Neuronal stem cell (in vitro differentiated cells): ENCODE measurements around the gene WNT10A.

ENCODE experiments used
- DNase-seq: peaks from one replicate; pipeline ENCODE4 v3.0.0-alpha.2; 2013; ENCODE audit warnings: low spot score
- H2AFZ ChIP-seq: one replicate; pipeline ENCODE4 v1.6.1; 2013; ENCODE audit warnings: mild to moderate bottlenecking, low read length, inconsistent platforms
- H2AK5ac ChIP-seq: 2 replicates; pipeline ENCODE4 v1.6.1; 2013; ENCODE audit warnings: low read depth, mild to moderate bottlenecking, inconsistent platforms, low read length, moderate library complexity, mixed read lengths
- H2BK120ac ChIP-seq: 2 replicates; pipeline ENCODE4 v1.6.1; 2013; ENCODE audit warnings: low read depth, mild to moderate bottlenecking, inconsistent platforms, low read length, moderate library complexity, mixed read lengths
- H2BK12ac ChIP-seq: one replicate; pipeline ENCODE4 v1.6.1; 2013; ENCODE audit warnings: low read length, inconsistent platforms
- H2BK15ac ChIP-seq: 2 replicates; pipeline ENCODE4 v1.6.1; 2013; ENCODE audit warnings: mild to moderate bottlenecking, low read length, inconsistent platforms, mixed read lengths
- H2BK5ac ChIP-seq: one replicate; pipeline ENCODE4 v1.6.1; 2013; ENCODE audit warnings: inconsistent platforms, mild to moderate bottlenecking, low read length, moderate library complexity
- H3K14ac ChIP-seq: one replicate; pipeline ENCODE4 v1.6.1; 2013; ENCODE audit warnings: low read length, inconsistent platforms
- H3K18ac ChIP-seq: 2 replicates; pipeline ENCODE4 v1.6.1; 2013; ENCODE audit warnings: low read length, inconsistent platforms
- H3K23ac ChIP-seq: 2 replicates; pipeline ENCODE4 v1.6.1; 2013; ENCODE audit warnings: low read depth, mild to moderate bottlenecking, mixed read lengths, low read length, inconsistent platforms; ENCODE audit not compliant: poor library complexity
- H3K27ac ChIP-seq: replicated peaks from 3 replicates; pipeline ENCODE4 v1.5.1; 2013; ENCODE audit warnings: low read length, inconsistent platforms
- H3K27me3 ChIP-seq, 3 experiments: 2 replicates each; pipeline ENCODE4 v1.6.1; 2013; ENCODE audit warnings: low read length in 3 of 3, mild to moderate bottlenecking in 2 of 3, inconsistent platforms in 1 of 3, low read depth in 1 of 3, mixed read lengths in 1 of 3, moderate library complexity in 1 of 3; ENCODE audit not compliant: control insufficient read depth in 3 of 3, insufficient read depth in 3 of 3
- H3K36me3 ChIP-seq, 2 donors: replicated peaks in 1 of 2; 2 replicates each; pipeline ENCODE4 v1.6.1; 2013; ENCODE audit warnings: low read length in 2 of 2; ENCODE audit not compliant: control insufficient read depth in 2 of 2, insufficient read depth in 2 of 2
- H3K4ac ChIP-seq: 2 replicates; pipeline ENCODE4 v1.6.1; 2013; ENCODE audit warnings: inconsistent platforms, mild to moderate bottlenecking, low read length, moderate library complexity
- H3K4me1 ChIP-seq, 2 donors: 1 replicate in 1 of 2; 2 replicates in 1 of 2; pipeline ENCODE4 v1.6.1; 2013; ENCODE audit warnings: low read length in 2 of 2, low read depth in 1 of 2; ENCODE audit not compliant: control insufficient read depth in 2 of 2, insufficient read depth in 1 of 2
- H3K4me2 ChIP-seq: one replicate; pipeline ENCODE4 v1.6.1; 2013; ENCODE audit warnings: mild to moderate bottlenecking, low read length, inconsistent platforms; ENCODE audit not compliant: insufficient read depth, poor library complexity, severe bottlenecking
- H3K4me3 ChIP-seq, 2 donors: 2 replicates each; pipeline ENCODE4 v1.5.1; 2013; ENCODE audit warnings: low read length in 2 of 2, mild to moderate bottlenecking in 2 of 2, inconsistent platforms in 1 of 2, moderate library complexity in 1 of 2
- H3K79me1 ChIP-seq: one replicate; pipeline ENCODE4 v1.6.1; 2013; ENCODE audit warnings: low read depth, mild to moderate bottlenecking, inconsistent platforms, low read length, moderate library complexity
- H3K9ac ChIP-seq: one replicate; pipeline ENCODE4 v1.6.1; 2013; ENCODE audit warnings: mild to moderate bottlenecking, low read depth, low read length, inconsistent platforms; ENCODE audit not compliant: poor library complexity
- H3K9me3 ChIP-seq, 2 donors: replicated peaks in 1 of 2; 2 replicates each; pipeline versions ENCODE3 to v1.6.1; 2013; ENCODE audit warnings: low read length in 2 of 2, mild to moderate bottlenecking in 2 of 2, inconsistent platforms in 1 of 2, low read depth in 1 of 2, mixed read lengths in 1 of 2, moderate library complexity in 1 of 2; ENCODE audit not compliant: control insufficient read depth in 2 of 2, insufficient read depth in 1 of 2
- H4K8ac ChIP-seq: one replicate; pipeline ENCODE4 v1.6.1; 2013; ENCODE audit warnings: low read depth, mild to moderate bottlenecking, inconsistent platforms, low read length, moderate library complexity
- H4K91ac ChIP-seq: one replicate; pipeline ENCODE4 v1.6.1; 2013; ENCODE audit warnings: low read length, low read depth, mild to moderate bottlenecking, inconsistent platforms; ENCODE audit not compliant: poor library complexity
- WGBS, 2 donors: extraction: QIAGEN DNeasy Blood & Tissue Kit; methylation state at CpG; one replicate each; pipeline ENCODE4 v1.1.7; 2013; ENCODE audit warnings: missing lambda C conversion rate in 2 of 2, mixed read lengths in 1 of 2; ENCODE audit not compliant: insufficient read length in 2 of 2, insufficient replicate concordance in 1 of 2; ENCODE audit errors: extremely low coverage in 2 of 2; 5-methylcytosine and 5-hydroxymethylcytosine counted together

The WNT10A gene

GRCh38 chr2:218833023-218833609 lies 47.5 kb upstream of the WNT10A start:
- Histone ChIP-seq H3K4me1 (peaks cover 0 to 3% of the 10 kb centered on the region in 2 donors), H2BK120ac (no peak overlapping the region), H4K91ac (no peak overlapping the region), H3K14ac (no peak overlapping the region), H2AFZ (no peak overlapping the region), H3K36me3 (no peaks in the 10 kb centered on the region), H3K9me3 (peaks cover 0 to 7% of the 10 kb centered on the region in 2 donors), H3K18ac (no peak overlapping the region), H3K27ac (no peak overlapping the region), H3K23ac (no peak overlapping the region), H3K79me1 (no peaks in the 10 kb centered on the region), H3K9ac (no peak overlapping the region), H3K4me2 (no peak overlapping the region), H2BK5ac (no peak overlapping the region), H3K27me3 (peaks cover 0 to 54% (median 0%) of the 10 kb centered on the region in 3 experiments), H3K4me3 (no peak overlapping the region), H2BK15ac (no peak overlapping the region), H2AK5ac (no peak overlapping the region), H3K4ac (no peak overlapping the region), H2BK12ac (no peak overlapping the region), H4K8ac (no peak overlapping the region)
- DNase-seq = no peak
- no CpG with 5 or more reads among the region's 4 CpGs for WGBS, 2 donors

DNA sequence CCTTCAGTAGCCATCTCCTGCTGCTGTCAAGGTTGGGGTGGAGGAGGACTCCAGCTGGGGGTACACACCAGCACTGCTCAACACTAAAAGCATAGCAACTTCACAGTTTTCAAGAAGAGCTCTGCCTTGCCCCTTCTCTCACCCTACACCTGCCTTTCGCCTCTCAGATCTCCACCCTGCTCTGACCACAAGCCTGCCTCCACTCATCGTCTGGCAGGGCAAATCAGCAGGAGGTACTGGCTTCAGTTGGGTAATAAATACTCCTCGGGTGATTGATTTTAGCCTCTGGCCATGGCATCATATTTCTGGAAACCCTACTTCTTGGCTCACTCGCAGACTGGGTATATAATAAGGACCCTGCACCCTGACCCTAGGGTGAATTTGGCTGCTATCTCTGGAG lies 46.0 kb upstream of the WNT10A start:
- Histone ChIP-seq H3K23ac (no peak overlapping the region), H4K91ac (no peak overlapping the region), H2BK120ac (no peak overlapping the region), H2BK12ac (peak overlapping the region; percentile 10), H4K8ac (no peak overlapping the region), H3K4me1 (peaks cover 0 to 1% of the 10 kb centered on the region in 2 donors), H2AFZ (no peak overlapping the region), H3K4me2 (no peak overlapping the region), H3K27me3 (peaks cover 0 to 53% (median 0%) of the 10 kb centered on the region in 3 experiments), H2BK5ac (no peak overlapping the region), H2AK5ac (no peak overlapping the region), H3K4ac (no peak overlapping the region), H3K4me3 (no peak overlapping the region), H3K27ac (no peak overlapping the region), H3K18ac (peak overlapping the region; percentile 40), H2BK15ac (no peak overlapping the region), H3K79me1 (no peaks in the 10 kb centered on the region), H3K36me3 (no peaks in the 10 kb centered on the region), H3K9me3 (peaks cover 0 to 10% of the 10 kb centered on the region in 2 donors), H3K9ac (no peak overlapping the region), H3K14ac (no peak overlapping the region)
- no CpG with 5 or more reads among the region's 4 CpGs for WGBS, 2 donors
- DNase-seq = no peak

DNA sequence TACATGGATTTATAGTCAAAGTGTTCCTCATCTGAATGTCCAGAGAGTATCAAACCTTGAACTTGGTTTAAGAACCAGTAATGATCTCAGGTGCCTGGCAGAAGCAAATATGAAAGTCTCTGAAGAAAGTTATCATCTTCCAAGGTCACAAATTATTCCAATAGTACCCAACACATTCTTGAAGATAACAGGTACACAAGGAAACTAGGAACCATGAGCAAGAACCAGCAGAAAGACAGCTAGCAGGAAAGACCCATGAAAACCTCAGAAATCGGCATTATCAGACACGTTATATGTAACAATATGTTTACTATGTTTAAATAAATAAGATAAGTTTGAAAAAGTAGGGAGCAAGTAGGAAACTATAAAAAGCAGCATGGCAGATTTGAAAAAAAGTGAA lies 43.2 kb upstream of the WNT10A start:
- Histone ChIP-seq H3K27me3 (peaks cover 0 to 40% (median 0%) of the 10 kb centered on the region in 3 experiments), H3K27ac (no peak overlapping the region), H3K4me1 (no peaks in the 10 kb centered on the region), H2BK120ac (no peak overlapping the region), H3K18ac (no peak overlapping the region), H2AK5ac (no peak overlapping the region), H3K4me2 (no peak overlapping the region), H3K14ac (no peak overlapping the region), H2BK15ac (no peak overlapping the region), H2BK12ac (no peak overlapping the region), H4K8ac (no peak overlapping the region), H3K4me3 (no peak overlapping the region), H3K79me1 (no peaks in the 10 kb centered on the region), H3K36me3 (no peaks in the 10 kb centered on the region), H3K9me3 (peaks cover 0 to 10% of the 10 kb centered on the region in 2 donors), H4K91ac (no peak overlapping the region), H2BK5ac (no peak overlapping the region), H2AFZ (no peak overlapping the region), H3K4ac (no peak overlapping the region), H3K23ac (no peak overlapping the region), H3K9ac (no peak overlapping the region)
- DNase-seq = no peak
- WGBS, 2 donors = no CpG with 5 or more reads among the region's 2 CpGs

GRCh38 chr2:218839430-218839829 lies 41.2 kb upstream of the WNT10A start:
- no peaks in the 10 kb centered on the region for H3K79me1 ChIP-seq
- no CpG with 5 or more reads among the region's 4 CpGs for WGBS, 2 donors

More at GRCh38 chr2:218839430-218839829, 41.2 kb upstream of the WNT10A start:
- Histone ChIP-seq H3K9me3 (peaks cover 0 to 10% of the 10 kb centered on the region in 2 donors), H3K4me2 (no peak overlapping the region), H3K9ac (no peak overlapping the region), H3K18ac (no peak overlapping the region), H3K14ac (no peak overlapping the region), H4K91ac (no peak overlapping the region), H4K8ac (no peak overlapping the region), H3K27me3 (peaks cover 0 to 24% (median 0%) of the 10 kb centered on the region in 3 experiments), H2BK5ac (no peak overlapping the region), H2BK120ac (no peak overlapping the region), H3K4me3 (no peak overlapping the region), H3K4ac (no peak overlapping the region), H2AFZ (no peak overlapping the region), H2BK12ac (no peak overlapping the region), H3K4me1 (no peaks in the 10 kb centered on the region), H3K23ac (no peak overlapping the region), H2BK15ac (no peak overlapping the region), H2AK5ac (no peak overlapping the region), H3K36me3 (no peaks in the 10 kb centered on the region), H3K27ac (no peak overlapping the region)
- no peak for DNase-seq
